ENCODE measurements around the gene RAPGEF2. TPM values are rescaled to one million over a fixed set of nuclear protein-coding genes. Genes with fewer than 3 reads are reported as not detected.

Gene RAPGEF2
- total RNA-seq, 1 donor from 2014 or later = 42.8 TPM

DNA sequence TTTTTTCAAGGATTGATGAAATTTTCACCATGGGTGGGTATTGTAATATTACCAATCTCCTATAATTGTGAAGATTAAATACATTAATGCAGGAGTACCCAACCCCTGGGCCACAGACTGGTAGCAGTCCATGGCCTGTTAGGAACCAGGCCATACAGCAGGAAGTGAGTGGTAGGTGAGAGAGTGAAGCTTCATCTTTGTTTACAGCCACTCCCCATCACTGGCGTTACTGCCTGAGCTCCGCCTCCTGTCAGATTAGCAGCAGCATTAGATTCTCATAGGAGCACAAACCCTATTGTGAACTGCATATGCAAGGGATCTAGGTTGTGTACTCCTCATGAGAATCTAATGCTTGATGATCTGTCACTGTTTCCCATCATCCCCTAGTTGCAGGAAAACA is 15.1 kb downstream of the RAPGEF2 start:
- intact Hi-C loops (cut with DNase I) = no loop called here
- DNase-seq (ENCODE audit: missing footprints) (no peak), ATAC-seq (no peak)

- no peak for ATAC-seq
Observed at GRCh38 chr4:159121371-159121770, 18.5 kb downstream of the RAPGEF2 start.

GRCh38 chr4:159126716-159127115 is 23.8 kb downstream of the RAPGEF2 start:
- no peak for ATAC-seq
- intact Hi-C loops (cut with DNase I) = no loop called here
- no peak for DNase-seq (ENCODE audit: missing footprints)

More at GRCh38 chr4:159121371-159121770, 18.5 kb downstream of the RAPGEF2 start:
- intact Hi-C loops (cut with DNase I) = no loop called here
- no peak for DNase-seq (ENCODE audit: missing footprints)

DNA sequence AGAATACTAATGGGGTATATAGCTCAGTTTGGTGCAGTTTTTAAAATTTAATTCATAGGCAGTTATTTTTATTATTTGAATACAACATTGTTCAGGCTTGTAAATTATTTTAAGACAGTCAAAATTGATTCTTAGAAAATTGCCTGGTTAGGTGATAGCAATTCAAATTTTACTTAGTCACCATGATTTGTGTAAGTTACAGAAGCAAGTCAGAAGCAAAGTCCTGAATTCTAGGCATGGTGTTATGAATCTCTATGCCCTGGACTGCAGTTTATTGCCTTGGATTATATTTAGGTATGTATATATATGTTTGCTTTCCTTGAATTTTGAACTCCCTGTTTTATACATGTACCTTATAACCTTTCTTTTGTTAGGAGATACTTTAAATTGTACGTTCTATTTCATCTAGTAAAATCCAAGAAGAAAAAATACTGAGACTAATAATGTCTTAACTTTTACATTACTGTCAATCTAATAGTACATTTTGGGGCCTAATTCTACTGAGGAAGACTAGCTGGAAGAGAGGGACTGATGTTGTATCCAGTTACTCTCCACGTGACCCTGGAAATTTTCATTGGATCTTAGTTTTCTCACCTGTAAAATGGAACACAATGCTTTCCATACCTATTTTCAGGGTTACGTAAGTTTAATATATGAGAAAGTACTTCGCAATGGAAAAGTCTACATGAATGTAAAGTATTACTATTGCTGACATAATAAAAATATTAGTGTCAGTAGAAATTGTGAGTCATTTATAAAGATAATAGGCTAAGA is 25.1 kb downstream of the RAPGEF2 start:
- no peak for ATAC-seq
- intact Hi-C loops (cut with DNase I) = no loop called here

GRCh38 chr4:159129814-159130550 is 27.1 kb downstream of the RAPGEF2 start:
- ATAC-seq (no peak), DNase-seq (ENCODE audit: missing footprints) (no peak)
- intact Hi-C loops (cut with DNase I) = no loop called here

More for the DNA sequence above, 25.1 kb downstream of the RAPGEF2 start:
- no peak for DNase-seq (ENCODE audit: missing footprints)

GRCh38 chr4:159131564-159131963 is 28.7 kb downstream of the RAPGEF2 start:
- no peak for ATAC-seq

DNA sequence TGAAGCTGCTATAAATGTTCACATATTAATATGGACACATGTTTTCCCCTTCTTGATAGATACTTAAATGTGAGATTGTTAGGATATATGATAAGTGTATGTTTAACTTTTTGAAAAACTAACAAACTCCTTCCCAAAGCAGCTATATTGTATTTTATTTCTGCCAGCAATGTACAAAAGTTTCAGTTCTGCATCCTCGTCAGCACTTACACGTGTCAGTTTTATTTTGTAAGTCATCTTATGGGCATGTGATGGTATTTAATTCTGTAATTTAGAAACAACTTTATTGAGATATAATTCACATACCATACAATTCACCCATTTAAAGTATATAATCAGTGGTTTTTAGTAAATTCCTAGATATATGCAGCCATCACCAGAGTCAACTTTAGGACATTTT is 31.6 kb downstream of the RAPGEF2 start:
- no peak for ATAC-seq
- DNase-seq (ENCODE audit: missing footprints) = no peak
- intact Hi-C loops (cut with DNase I) = no loop called here

More at GRCh38 chr4:159131564-159131963, 28.7 kb downstream of the RAPGEF2 start:
- intact Hi-C loops (cut with DNase I) = no loop called here
- DNase-seq (ENCODE audit: missing footprints) = no peak

- peak; percentile 52 for ATAC-seq
- intact Hi-C loops (cut with DNase I) = no loop called here
- DNase-seq (ENCODE audit: missing footprints) = no peak
Observed at GRCh38 chr4:159137176-159137575, 34.3 kb downstream of the RAPGEF2 start.

DNA sequence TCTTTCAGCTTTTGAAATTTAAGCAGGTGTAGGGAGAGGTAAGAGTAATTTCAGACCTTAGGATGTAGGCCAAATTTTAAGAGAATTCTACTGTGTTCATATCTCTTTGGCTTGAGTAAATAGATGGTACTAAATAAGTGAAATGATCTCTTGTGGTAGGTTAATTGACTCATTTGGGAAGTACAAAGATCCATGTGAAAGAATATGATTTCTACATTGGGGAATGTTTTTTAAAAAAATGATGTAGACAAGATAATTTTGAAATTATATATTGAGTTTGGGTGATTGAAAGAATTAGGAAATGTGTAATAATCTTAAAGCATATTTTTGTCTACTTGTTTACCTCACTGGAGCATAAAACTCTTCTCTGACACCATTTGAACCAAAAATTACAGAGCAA is 35.6 kb downstream of the RAPGEF2 start:
- intact Hi-C loops (cut with DNase I) = no loop called here
- no peak for DNase-seq (ENCODE audit: missing footprints)
- no peak for ATAC-seq

DNA sequence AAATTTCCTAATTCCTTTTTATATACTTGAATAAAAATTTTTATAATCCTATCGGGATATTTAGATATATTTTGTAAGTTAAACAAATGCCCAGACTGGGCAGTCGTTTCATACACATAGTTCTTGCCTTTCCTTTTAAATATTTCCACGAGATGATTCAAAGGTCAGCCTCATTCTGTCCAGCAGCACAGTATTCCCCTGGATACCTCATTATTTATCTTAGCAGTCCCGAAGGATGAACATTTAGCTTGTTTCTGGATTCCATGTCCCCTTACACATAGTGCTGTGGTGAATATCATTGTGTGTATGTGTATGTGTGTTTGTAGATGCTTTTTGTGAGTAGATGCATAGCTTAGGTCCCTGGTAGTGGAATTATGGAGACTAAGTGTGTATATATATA is 38.3 kb downstream of the RAPGEF2 start:
- ATAC-seq = no peak
- intact Hi-C loops (cut with DNase I) = no loop called here
- no peak for DNase-seq (ENCODE audit: missing footprints)

GRCh38 chr4:159142241-159142640 is 39.4 kb downstream of the RAPGEF2 start:
- intact Hi-C loops (cut with DNase I) = no loop called here
- DNase-seq (ENCODE audit: missing footprints) (no peak), ATAC-seq (no peak)

- ATAC-seq (no peak), DNase-seq (ENCODE audit: missing footprints) (no peak)
- intact Hi-C loops (cut with DNase I) = no loop called here
Observed at GRCh38 chr4:159142681-159143384, 40.0 kb downstream of the RAPGEF2 start.

DNA sequence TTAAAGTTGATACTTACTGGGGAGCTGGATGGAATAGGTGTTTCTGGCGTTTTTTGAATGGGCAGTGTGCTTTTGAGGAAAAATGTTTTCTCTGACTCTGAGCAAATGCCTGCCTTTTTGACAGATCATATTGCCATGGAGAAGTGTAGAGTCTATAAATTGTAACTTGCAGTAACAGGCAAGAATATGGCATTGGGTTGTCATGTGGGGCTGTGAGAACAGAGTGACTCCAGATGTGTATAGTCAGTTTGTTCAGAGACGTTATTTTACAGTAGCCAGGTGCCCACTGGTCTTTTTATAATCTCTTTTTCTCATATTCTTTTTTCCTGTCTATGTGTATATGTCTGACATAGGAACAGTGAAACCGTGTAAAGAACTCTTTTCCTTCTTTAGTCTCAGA is 40.8 kb downstream of the RAPGEF2 start:
- intact Hi-C loops (cut with DNase I) = no loop called here
- DNase-seq (ENCODE audit: missing footprints) (no peak), ATAC-seq (no peak)

DNA sequence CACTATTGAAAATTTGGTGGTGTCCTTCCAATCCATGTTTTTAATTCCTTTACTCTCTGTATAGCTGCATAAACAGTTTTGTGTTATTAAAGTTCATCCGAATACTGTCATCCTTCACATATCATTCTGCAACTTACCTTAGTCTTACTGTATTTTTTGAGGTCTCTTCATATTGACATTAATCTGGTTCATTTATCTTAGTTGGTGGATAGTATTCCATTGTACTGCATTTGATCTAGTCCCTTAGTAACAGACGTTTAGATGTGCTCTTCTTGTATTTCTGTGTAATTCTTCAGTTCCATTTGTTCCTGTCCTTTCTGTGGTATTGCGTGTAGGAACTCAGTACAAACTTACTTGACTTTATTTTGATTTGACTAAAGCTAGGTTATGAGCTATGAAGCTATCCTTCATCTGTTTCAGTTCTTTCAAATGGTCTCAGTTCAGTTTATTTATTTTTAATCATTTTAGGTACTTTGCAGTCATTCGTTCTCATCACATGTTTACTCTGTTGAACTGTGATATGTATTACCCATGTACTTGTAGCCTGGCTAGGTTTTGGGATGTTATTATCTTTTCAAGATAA is 41.3 kb downstream of the RAPGEF2 start:
- intact Hi-C loops (cut with DNase I) = no loop called here
- ATAC-seq = no peak
- DNase-seq (ENCODE audit: missing footprints) = no peak

DNA sequence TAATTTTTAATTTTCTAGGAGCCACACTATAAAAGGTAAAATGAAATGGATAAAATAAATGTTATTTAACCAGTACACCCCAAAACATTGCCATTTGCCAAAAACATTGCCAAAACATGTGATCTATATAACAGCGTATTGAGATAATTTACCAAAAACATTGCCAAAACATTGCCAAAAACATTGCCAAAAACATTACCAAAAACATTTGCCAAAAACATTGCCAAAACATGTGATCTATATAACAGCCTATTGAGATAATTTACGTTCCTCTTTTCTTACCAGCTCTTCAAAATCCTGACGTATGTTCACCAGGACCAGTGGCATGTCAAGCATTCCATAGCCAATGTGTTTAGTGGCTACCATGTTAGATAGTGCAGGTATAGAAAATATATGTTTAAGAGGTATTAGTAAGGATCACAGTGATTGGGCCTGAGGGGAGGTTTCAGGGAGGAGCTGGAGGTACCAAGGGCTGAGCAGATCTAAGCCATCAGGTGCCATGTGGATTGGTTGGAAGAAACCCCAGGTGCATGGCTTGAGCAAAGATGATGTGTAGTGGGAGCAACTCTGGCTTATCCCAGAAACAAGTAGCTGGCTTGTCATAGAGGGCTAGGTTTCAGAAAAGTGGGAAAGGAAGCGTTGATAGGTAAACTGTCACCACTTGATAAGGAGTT is 42.6 kb downstream of the RAPGEF2 start:
- intact Hi-C loops (cut with DNase I) = no loop called here
- DNase-seq (ENCODE audit: missing footprints) = no peak
- no peak for ATAC-seq

GRCh38 chr4:159145992-159146330 is 43.1 kb downstream of the RAPGEF2 start:
- intact Hi-C loops (cut with DNase I) = no loop called here
- DNase-seq (ENCODE audit: missing footprints) = no peak
- ATAC-seq = no peak

DNA sequence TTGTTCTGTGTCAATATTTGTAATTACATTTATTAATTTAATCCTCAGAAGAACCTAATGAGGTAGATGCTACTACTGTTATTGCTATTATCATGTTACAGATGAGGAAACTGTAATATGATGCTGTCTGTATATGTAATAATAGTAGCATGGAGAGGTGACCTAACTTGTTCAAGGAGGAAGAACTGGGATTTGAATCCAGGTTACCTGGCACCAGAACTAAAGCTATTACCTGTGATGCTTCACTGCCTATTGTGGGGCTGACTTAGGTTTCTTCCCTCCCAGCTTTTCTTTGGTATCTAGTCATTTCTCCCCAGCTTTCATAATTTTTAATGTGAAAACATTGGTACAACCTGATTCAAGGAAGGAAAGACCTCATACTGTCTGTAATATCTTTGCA is 43.6 kb downstream of the RAPGEF2 start:
- intact Hi-C loops (cut with DNase I) = no loop called here
- DNase-seq (ENCODE audit: missing footprints) (no peak), ATAC-seq (no peak)

GRCh38 chr4:159148441-159148840 is 45.6 kb downstream of the RAPGEF2 start:
- intact Hi-C loops (cut with DNase I) = no loop called here
- DNase-seq (ENCODE audit: missing footprints) (no peak), ATAC-seq (no peak)

GRCh38 chr4:159149666-159150065 is 46.8 kb downstream of the RAPGEF2 start:
- DNase-seq (ENCODE audit: missing footprints) (no peak), ATAC-seq (no peak)
- intact Hi-C loops (cut with DNase I) = no loop called here
